GM12891 (cell line): ENCODE results near the gene PCBP4.

Experiments
- PAX5 ChIP-seq: IDR thresholded peaks from 2 replicates; pipeline ENCODE4 v1.6.1; 2011; ENCODE audit warnings: low read length, moderate library complexity, mild to moderate bottlenecking; ENCODE audit not compliant: insufficient read depth, severe bottlenecking
- POLR2A ChIP-seq: IDR thresholded peaks from 2 replicates; pipeline ENCODE4 v1.6.1; 2011; ENCODE audit warnings: low read depth, low read length, control low read depth
- TAF1 ChIP-seq: IDR thresholded peaks from 2 replicates; pipeline ENCODE4 v1.6.1; 2011; ENCODE audit warnings: low read depth, low read length, control low read depth

- TF ChIP-seq POLR2A = no peak
- no peak for TF ChIP-seq TAF1
- no peak for TF ChIP-seq PAX5
These were observed 37.7 kb upstream of the PCBP4 start for GRCh38 chr3:52004906-52005395.
